Measurements from ENCODE around the gene C18orf63. TPM values are rescaled to one million over a fixed set of nuclear protein-coding genes. Genes with fewer than 3 reads are reported as not detected.

C18orf63 gene
- total and polyA plus RNA-seq, 8 donors = 0.16 to 0.26 TPM; not detected in 6

GRCh38 chr18:74396171-74397169, 80.8 kb downstream of the C18orf63 start:
- ATAC-seq (peak; percentile 32), DNase-seq (peak in 2 of 4 donors; percentile 71 to 73)
- H3K27ac ChIP-seq = peak overlapping the region; percentile 6 to 18

GRCh38 chr18:74397572-74397971, 81.9 kb downstream of the C18orf63 start:
- no peak for TF ChIP-seq CTCF (IDR thresholded peaks at IDR 0.05)
- Histone ChIP-seq H3K27ac (no peak overlapping the region), H3K9me3 (no peaks in the 10 kb centered on the region), H3K4me3 (no peak overlapping the region), H3K4me1 (peaks cover 11 to 36% of the 10 kb centered on the region in 2 donors), H3K36me3 (no peaks in the 10 kb centered on the region), H3K27me3 (no peaks in the 10 kb centered on the region)
- intact Hi-C loops (cut with DNase I) = no loop called here
- no peak for ATAC-seq
- DNase-seq = no peak

More at GRCh38 chr18:74396171-74397169, 80.8 kb downstream of the C18orf63 start:
- Histone ChIP-seq H3K9me3 (no peaks in the 10 kb centered on the region), H3K4me1 (peaks cover 11 to 36% of the 10 kb centered on the region in 2 donors), H3K27me3 (no peaks in the 10 kb centered on the region), H3K4me3 (no peak overlapping the region), H3K36me3 (no peaks in the 10 kb centered on the region)
- no peak for TF ChIP-seq CTCF (IDR thresholded peaks at IDR 0.05)
- intact Hi-C loops (cut with DNase I) = no loop called here

DNA sequence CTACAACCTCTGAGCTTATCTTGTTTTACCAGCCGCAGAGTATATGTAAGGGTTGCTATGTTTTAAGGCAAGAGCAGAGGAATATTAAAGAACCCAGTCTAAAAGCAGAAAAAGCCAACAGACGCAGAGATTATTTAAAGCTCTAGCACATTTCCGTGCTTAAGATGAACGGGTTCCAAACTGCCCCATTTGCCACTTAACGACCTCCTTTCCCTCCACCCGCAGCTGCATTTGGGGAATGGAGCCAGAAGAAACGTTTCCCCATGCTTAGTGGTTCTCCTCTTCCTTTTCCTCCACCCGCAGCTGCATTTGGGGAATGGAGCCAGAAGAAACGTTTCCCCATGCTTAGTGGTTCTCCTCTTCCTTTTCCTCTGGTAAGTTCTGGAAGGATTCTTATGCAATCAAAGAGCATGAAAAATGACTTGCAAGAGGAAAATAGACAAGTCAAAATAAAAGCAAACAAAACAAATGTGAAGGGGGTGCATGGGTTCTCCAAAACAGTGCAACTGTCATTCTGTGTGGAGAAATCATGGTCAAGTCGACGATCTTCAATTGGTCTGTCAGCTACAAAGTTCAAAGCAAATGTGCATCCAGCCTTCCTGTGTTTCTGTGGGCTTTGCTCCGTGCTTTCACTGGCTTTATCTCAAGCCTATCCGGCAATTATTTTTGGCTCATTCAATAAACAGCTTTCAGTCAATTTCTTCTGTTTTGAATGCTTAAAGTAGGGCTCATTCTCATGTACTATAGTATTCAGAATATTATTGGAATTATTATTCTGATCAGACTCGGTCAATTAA, 83.7 kb downstream of the C18orf63 start:
- H3K27ac ChIP-seq = no peak overlapping the region
- intact Hi-C loops (cut with DNase I) = no loop called here
- peaks cover 11 to 36% of the 10 kb centered on the region in 2 donors for H3K4me1 ChIP-seq
- no peaks in the 10 kb centered on the region for H3K27me3 ChIP-seq
- no peak for TF ChIP-seq CTCF (IDR thresholded peaks at IDR 0.05)
- no peaks in the 10 kb centered on the region for H3K36me3 ChIP-seq
- ATAC-seq (no peak), DNase-seq (no peak)
- H3K4me3 ChIP-seq = no peak overlapping the region
- H3K9me3 ChIP-seq = no peaks in the 10 kb centered on the region

- ATAC-seq = no peak
- TF ChIP-seq CTCF (IDR thresholded peaks at IDR 0.05) = no peak
- DNase-seq = peak in 1 of 4 donors; percentile 24
- no peaks in the 10 kb centered on the region for H3K9me3 ChIP-seq
- H3K36me3 ChIP-seq = no peaks in the 10 kb centered on the region
- no peak overlapping the region for H3K27ac ChIP-seq
- intact Hi-C loops (cut with DNase I) = no loop called here
- H3K27me3 ChIP-seq = no peaks in the 10 kb centered on the region
- H3K4me1 ChIP-seq = peaks cover 10 to 33% of the 10 kb centered on the region in 2 donors
- H3K4me3 ChIP-seq = no peak overlapping the region
Observed at GRCh38 chr18:74400813-74401212, 85.2 kb downstream of the C18orf63 start.

Data from left lung (tissue), 10 donors.